Globus pallidus (tissue), 1 donor: ENCODE results near the gene ZNF507.

ENCODE experiments used
- DNase-seq: peaks from one replicate; pipeline ENCODE4 v3.0.0-alpha.2; 2015; ENCODE audit warnings: low spot score

ZNF507 gene

GRCh38 chr19:32345261-32346207 is at the start of gene ZNF507:
TSS of gene ZNF507 (plus strand) at chr19:32345610. CDS start at chr19:32352831, 7,221 bp downstream.
- DNase-seq = peak; percentile 68

DNA sequence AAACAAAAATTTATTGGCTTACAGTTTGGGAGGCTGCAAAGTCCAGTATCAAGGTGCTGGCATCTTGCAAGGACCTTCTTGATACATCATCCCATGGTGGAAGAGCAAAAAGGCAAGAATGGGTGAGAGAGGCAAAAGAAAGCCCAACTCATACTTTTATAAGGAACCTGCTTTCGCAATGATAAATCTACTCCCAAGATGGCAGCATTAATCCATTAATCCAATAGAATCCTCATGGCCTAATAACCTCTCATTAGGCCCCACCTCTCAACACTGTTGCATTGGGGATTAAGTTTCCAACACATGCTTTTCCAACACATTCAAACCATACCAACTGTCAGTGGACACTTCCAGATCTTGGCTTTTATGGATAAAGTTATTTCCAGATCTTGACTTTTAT is 48.7 kb upstream of the ZNF507 start:
- no peak for DNase-seq

DNA sequence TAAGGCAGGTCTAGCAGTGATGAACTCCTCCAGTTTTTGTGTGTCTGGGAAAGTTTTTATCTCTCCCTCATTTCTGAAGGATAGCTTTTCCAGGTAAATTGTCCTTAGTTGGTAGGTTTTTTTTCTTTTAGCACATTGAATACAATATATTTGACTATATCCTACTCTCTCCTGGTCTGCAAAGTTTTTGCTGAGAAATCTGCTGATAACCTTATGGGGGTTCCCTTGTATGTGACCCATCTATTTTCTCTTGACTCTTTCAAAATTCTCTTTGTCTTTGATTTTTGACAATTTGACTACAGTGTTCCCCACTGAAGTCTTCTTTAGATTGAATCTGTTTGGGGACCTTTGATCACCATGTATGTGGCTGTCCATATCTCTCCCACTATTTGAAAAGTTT is 42.6 kb upstream of the ZNF507 start:
- no peak for DNase-seq

GRCh38 chr19:32303193-32303592 is 42.2 kb upstream of the ZNF507 start:
- no peak for DNase-seq

DNA sequence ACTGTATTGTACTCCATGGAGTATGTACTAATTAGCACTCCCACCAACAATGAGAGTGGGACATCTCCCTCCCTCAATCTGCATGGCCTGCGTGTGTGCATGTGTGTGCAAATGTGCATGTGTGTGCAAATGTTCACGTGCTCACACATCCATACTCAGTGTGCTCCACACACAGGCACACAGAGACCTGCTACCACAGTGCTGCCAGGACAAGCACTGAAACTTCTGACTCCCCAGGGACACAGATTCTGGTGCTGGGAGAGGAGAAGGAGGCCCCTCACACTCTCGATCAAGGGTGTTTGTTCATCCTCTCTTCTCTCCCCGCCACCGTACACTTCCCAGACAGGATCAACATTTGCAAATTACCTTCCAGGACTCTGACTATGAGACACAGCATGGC is 37.8 kb upstream of the ZNF507 start:
- no peak for DNase-seq

GRCh38 chr19:32308431-32309077 is 36.9 kb upstream of the ZNF507 start:
- no peak for DNase-seq

GRCh38 chr19:32309711-32310390 is 35.6 kb upstream of the ZNF507 start:
- DNase-seq = no peak

GRCh38 chr19:32311371-32311770 is 34.0 kb upstream of the ZNF507 start:
- no peak for DNase-seq

- no peak for DNase-seq
Observed at GRCh38 chr19:32313569-32314265, 31.7 kb upstream of the ZNF507 start.

DNA sequence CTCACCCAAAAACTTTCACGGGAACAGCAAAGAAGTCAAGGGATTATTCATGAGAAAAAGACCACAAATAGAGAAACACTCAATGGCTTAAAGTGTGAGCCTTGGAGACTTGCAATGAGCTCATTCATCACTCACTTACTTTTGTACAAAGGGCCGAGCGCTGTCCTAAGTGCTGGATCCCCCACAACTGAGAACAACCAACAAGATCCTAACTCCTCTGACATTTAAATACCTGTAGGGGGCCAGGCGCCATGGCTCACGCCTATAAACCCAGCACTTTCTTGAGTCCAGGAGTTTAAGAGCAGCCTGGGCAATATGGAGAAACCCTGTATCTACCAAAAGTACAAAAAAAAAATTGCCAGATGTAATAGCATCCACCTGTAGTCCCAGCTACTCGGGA is 29.4 kb upstream of the ZNF507 start:
- no peak for DNase-seq

DNA sequence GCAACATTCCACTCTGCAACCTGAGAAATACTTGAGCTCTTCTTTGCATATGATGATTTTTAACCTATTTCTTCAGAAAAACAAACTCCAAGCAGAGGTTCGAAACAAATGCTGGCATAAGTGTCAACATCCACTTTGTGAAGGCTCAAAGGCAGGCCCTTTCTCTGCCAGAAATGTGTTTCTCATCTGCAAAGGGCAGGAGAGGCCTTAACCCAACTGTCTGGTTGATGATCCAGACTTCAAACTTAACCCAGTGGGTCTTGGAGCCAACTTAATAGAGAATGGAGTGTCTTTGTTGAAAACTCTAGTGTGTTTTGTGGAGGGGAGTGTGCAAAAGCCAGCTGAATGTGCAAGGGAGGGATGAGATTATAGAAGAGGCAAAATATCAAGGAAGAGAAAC is 28.3 kb upstream of the ZNF507 start:
- no peak for DNase-seq

GRCh38 chr19:32318884-32319520 is 26.4 kb upstream of the ZNF507 start:
- peak; percentile 44 for DNase-seq

DNA sequence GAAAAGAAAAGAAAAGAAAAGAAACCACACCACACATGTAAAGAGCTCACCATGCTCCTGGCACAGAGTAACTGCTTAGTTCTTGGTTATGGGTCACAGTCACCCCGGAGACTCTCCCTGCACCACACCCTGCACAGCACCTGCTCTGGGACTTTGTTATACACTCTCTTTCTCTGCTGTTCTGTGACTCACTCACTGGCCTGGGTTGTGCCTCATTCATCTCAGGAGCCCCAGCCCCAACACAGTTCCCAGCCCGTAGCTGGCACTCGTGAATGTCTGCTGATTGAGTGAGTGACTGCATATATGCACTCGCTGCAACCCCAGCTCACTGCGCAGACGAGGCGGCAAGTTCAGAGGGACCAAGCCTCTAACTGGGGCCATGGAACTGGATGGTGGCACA is 22.9 kb upstream of the ZNF507 start:
- DNase-seq = no peak

DNA sequence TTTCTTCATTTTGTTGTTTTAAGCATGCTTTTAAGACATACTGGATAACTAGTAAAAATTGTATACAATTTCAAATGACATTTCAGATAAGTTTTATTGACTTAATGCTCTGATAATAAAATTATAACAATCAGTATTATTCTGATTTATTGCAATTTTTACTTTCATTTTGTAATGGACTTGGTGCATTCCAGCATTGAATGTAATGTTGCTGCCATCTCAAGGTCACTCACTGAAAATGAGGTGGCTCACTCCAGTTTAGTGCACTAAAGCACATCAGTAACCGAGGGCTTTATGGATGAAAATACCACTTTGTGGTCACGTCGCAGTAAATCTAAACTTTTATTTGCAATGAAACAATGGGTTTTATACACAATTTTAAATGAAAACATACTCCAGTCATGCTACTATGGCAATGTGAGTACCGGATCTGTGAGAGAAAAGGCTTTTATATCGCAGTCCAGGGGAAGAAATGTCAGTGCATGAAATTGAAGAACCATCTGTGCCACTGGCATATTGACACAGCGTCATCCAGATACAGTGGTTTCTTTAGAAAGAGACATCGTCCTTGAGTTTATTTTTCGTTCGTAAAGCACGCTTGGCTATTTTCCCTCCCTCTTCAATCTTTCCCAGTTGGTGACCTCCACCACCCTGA is 20.7 kb upstream of the ZNF507 start:
- DNase-seq = peak; percentile 31

- DNase-seq = no peak
Observed at GRCh38 chr19:32330213-32330857, 15.1 kb upstream of the ZNF507 start.

DNA sequence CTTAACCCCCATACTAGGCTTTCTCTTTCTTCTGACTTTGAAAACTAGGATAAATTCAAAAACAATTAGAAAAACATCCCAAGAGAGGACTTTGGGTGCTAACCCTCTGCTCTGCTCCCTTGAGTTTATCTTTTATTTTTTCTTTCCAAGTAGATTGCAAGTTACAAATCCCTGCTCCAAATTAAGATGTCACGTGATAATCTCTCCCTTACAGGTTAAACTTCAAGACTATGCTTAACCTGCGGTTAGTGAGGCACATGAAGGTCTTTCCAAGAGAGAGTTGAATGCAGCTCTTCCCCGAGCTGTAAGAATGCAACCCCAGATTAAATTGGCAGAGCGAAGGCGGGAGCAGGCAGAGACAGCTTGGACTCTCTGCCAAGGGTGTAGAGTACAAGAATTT is 12.2 kb upstream of the ZNF507 start:
- no peak for DNase-seq

DNA sequence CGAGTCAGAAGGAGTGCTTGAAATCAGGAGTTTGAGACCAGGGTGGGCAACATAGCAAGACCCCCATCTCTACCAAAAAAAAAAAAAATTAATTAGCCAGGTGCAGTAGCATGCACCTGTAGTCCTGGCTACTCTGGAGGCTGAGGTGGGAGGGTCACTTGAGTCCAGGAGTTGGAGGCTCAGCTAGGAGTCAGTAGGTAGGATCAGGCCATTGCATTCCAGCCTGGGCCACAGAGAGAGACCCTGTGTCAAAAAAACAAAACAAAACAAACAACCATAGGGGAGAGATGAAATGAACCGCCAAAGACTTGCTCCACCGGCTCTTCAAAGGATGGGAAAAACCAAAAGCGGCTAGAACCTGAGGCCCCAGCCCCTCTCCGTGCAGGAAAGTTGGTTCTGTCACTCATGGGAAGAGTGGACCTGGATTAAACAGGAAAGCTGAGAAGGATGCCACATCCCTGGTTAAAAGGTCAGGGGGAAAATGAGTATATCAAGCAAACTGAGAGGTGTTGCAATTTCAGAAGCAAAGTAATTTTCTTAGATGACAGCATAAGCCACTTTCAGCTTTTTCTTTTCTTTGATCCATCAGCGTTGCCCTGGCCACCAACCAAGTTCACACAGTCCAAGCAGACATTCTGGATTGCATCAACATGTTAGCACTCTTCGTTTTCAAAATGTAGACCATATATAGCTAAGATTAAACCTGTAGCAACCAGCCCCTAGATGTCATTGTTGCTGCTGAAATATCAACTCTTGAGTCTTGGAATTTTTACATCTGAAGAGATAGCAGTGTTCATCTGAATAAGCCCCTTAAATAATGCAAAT is 8.9 kb upstream of the ZNF507 start:
- peak; percentile 34 for DNase-seq

GRCh38 chr19:32337084-32337808 is 8.2 kb upstream of the ZNF507 start:
- no peak for DNase-seq

DNA sequence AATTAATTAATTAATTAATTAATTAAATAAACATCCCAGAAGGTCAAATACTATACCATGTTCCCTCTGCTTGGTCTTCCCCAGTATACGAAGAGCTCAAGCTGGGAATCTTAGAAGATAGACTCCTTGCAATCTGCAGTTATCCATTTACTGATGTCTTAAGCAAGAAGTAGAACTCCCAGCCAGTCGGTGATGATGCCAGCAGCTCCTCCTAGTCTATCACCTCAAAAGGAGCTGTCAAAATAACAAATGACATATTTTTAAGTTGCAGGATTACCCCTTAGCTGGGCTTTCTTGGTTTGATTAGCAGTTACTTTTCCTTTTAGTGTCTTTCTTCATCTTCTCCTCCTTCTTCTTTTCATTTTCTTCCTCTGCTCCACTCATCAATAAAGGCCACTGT is 6.0 kb upstream of the ZNF507 start:
- DNase-seq = no peak
